22Rv1 (cell line): ENCODE results near the gene DDIT4L.

Experiments used
- ZFX ChIP-seq: fragments of 450-650 bp; IDR thresholded peaks from 2 replicates; pipeline ENCODE4 v1.6.1; 2017; ENCODE audit warnings: antibody characterized with exemption, borderline replicate concordance
- TF ChIP-seq, protein P1 (sequence below): fragments of 450-650 bp; IDR thresholded peaks from 2 replicates; pipeline ENCODE4 v1.5.1; 2017; ENCODE audit warnings: mild to moderate bottlenecking

DNA sequence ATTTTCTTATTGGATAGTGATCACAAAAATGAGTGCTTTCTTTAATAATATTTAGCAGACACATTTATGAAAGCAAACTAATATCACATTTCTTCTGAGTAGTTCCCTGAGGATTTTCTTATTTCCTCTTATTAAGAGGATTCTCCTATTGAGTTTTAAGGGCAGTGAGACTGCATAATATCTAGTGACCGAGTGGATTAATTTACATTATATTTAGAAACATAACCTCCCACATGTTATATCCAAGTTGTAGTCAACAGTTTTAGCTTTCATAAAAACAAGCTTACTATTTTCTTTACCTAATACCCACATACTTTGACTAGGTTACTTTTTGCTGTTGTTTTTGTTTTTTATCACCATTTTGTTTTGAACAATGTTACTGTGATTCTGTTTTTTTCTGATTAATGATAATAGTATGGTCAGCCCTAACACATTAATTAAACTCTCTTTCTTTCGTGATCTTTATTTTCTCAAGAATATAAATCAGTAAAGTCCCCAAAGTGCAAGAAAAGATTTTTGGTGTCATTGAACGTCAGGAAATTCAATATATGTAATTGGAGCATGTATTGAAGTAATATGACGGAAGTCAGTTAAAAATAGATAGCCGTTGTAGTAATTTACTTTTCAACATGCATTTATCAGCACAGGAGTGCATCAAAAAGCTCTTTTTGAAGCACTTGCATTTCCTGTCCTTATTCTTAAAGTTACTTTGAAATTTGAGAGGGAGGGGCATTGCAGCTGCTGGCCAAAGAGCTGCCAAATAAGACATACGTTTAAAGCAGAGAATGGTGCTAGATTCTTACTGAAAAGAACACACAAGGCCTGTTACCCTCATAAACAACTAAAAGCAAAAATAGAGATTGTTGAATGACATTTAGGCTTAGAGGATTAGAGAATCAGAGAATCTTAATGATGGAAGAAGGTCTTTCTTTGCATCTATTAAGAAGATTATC lies 25.2 kb downstream of the DDIT4L start:
- TF ChIP-seq, protein P1, sequence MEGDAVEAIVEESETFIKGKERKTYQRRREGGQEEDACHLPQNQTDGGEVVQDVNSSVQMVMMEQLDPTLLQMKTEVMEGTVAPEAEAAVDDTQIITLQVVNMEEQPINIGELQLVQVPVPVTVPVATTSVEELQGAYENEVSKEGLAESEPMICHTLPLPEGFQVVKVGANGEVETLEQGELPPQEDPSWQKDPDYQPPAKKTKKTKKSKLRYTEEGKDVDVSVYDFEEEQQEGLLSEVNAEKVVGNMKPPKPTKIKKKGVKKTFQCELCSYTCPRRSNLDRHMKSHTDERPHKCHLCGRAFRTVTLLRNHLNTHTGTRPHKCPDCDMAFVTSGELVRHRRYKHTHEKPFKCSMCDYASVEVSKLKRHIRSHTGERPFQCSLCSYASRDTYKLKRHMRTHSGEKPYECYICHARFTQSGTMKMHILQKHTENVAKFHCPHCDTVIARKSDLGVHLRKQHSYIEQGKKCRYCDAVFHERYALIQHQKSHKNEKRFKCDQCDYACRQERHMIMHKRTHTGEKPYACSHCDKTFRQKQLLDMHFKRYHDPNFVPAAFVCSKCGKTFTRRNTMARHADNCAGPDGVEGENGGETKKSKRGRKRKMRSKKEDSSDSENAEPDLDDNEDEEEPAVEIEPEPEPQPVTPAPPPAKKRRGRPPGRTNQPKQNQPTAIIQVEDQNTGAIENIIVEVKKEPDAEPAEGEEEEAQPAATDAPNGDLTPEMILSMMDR = no peak
- TF ChIP-seq ZFX = no peak
